GM23338 (cell line): ENCODE measurements around the gene TGM2. TPM values are rescaled to one million over a fixed set of nuclear protein-coding genes. Genes with fewer than 3 reads are reported as not detected.

Source experiments
- JUNB ChIP-seq: IDR thresholded peaks from one replicate; pipeline ENCODE4 v1.6.1; 2016; ENCODE audit warnings: antibody characterized with exemption; ENCODE audit not compliant: unreplicated experiment
- NANOG ChIP-seq: IDR thresholded peaks from 2 replicates; pipeline ENCODE4 v1.6.1; 2016; ENCODE audit warnings: antibody characterized with exemption, borderline replicate concordance
- polyA plus RNA-seq: library from polyadenylated mRNA; unstranded; fragments of >200 nt; fragmentation: Nextera tagmentation; extraction: Ambion mirVana; gene quantifications from 2 replicates; pipeline ENCODE4 v1.2.1, GENCODE V29; 2016
- total RNA-seq: library from RNA; depleted of rRNA; stranded (reverse); fragments of >200 nt; shearing (Covaris generic); gene quantifications from 2 replicates; pipeline ENCODE4 v1.2.3, GENCODE V29; 2014
- TF ChIP-seq, protein P1 (sequence below): fragments of 250-450 bp; sonication (Bioruptor Pico); IDR thresholded peaks from 2 replicates; pipeline ENCODE4 v1.5.0; 2020; ENCODE audit warnings: mild to moderate bottlenecking, moderate library complexity
- TF ChIP-seq, protein P2 (sequence below): IDR thresholded peaks from one replicate; pipeline ENCODE4 v1.6.1; 2018; ENCODE audit warnings: antibody characterized with exemption; ENCODE audit not compliant: unreplicated experiment
- TF ChIP-seq, protein P3 (sequence below): IDR thresholded peaks from 2 replicates; pipeline ENCODE4 v1.6.1; 2016; ENCODE audit warnings: antibody characterized with exemption

TGM2 gene
- total and polyA plus RNA-seq, 2 experiments from 2014 or later, result 0.45 to 1.0 TPM

DNA sequence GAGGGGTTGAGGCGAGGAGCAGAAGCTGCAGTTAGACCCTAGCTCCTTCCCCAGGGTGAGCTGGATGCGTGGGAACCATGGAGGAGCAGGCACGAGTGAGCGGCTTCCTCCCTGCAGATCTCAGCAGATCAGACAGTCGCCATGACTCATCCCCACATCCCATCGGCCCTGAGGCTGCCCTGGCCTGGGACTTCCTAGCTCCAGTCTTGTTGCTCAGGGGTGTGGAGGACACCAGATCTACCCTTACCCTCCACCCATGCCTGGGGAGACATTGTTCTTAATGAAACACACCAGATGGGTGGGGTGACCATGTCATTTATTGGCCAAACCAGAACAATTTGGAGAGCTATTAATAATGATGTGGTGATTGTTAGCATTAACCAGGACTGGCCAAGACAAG is 36.3 kb upstream of the TGM2 start (continued):
- TF ChIP-seq, protein P1, sequence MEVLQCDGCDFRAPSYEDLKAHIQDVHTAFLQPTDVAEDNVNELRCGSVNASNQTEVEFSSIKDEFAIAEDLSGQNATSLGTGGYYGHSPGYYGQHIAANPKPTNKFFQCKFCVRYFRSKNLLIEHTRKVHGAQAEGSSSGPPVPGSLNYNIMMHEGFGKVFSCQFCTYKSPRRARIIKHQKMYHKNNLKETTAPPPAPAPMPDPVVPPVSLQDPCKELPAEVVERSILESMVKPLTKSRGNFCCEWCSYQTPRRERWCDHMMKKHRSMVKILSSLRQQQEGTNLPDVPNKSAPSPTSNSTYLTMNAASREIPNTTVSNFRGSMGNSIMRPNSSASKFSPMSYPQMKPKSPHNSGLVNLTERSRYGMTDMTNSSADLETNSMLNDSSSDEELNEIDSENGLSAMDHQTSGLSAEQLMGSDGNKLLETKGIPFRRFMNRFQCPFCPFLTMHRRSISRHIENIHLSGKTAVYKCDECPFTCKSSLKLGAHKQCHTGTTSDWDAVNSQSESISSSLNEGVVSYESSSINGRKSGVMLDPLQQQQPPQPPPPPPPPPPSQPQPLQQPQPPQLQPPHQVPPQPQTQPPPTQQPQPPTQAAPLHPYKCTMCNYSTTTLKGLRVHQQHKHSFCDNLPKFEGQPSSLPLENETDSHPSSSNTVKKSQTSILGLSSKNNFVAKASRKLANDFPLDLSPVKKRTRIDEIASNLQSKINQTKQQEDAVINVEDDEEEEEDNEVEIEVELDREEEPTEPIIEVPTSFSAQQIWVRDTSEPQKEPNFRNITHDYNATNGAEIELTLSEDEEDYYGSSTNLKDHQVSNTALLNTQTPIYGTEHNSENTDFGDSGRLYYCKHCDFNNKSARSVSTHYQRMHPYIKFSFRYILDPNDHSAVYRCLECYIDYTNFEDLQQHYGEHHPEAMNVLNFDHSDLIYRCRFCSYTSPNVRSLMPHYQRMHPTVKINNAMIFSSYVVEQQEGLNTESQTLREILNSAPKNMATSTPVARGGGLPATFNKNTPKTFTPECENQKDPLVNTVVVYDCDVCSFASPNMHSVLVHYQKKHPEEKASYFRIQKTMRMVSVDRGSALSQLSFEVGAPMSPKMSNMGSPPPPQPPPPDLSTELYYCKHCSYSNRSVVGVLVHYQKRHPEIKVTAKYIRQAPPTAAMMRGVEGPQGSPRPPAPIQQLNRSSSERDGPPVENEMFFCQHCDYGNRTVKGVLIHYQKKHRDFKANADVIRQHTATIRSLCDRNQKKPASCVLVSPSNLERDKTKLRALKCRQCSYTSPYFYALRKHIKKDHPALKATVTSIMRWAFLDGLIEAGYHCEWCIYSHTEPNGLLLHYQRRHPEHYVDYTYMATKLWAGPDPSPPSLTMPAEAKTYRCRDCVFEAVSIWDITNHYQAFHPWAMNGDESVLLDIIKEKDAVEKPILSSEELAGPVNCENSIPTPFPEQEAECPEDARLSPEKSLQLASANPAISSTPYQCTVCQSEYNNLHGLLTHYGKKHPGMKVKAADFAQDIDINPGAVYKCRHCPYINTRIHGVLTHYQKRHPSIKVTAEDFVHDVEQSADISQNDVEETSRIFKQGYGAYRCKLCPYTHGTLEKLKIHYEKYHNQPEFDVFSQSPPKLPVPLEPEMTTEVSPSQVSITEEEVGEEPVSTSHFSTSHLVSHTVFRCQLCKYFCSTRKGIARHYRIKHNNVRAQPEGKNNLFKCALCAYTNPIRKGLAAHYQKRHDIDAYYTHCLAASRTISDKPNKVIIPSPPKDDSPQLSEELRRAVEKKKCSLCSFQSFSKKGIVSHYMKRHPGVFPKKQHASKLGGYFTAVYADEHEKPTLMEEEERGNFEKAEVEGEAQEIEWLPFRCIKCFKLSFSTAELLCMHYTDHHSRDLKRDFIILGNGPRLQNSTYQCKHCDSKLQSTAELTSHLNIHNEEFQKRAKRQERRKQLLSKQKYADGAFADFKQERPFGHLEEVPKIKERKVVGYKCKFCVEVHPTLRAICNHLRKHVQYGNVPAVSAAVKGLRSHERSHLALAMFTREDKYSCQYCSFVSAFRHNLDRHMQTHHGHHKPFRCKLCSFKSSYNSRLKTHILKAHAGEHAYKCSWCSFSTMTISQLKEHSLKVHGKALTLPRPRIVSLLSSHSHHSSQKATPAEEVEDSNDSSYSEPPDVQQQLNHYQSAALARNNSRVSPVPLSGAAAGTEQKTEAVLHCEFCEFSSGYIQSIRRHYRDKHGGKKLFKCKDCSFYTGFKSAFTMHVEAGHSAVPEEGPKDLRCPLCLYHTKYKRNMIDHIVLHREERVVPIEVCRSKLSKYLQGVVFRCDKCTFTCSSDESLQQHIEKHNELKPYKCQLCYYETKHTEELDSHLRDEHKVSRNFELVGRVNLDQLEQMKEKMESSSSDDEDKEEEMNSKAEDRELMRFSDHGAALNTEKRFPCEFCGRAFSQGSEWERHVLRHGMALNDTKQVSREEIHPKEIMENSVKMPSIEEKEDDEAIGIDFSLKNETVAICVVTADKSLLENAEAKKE (CRISPR knock-in tag), result no peak
- TF ChIP-seq NANOG (no peak), JUNB (no peak)
- TF ChIP-seq, protein P2, sequence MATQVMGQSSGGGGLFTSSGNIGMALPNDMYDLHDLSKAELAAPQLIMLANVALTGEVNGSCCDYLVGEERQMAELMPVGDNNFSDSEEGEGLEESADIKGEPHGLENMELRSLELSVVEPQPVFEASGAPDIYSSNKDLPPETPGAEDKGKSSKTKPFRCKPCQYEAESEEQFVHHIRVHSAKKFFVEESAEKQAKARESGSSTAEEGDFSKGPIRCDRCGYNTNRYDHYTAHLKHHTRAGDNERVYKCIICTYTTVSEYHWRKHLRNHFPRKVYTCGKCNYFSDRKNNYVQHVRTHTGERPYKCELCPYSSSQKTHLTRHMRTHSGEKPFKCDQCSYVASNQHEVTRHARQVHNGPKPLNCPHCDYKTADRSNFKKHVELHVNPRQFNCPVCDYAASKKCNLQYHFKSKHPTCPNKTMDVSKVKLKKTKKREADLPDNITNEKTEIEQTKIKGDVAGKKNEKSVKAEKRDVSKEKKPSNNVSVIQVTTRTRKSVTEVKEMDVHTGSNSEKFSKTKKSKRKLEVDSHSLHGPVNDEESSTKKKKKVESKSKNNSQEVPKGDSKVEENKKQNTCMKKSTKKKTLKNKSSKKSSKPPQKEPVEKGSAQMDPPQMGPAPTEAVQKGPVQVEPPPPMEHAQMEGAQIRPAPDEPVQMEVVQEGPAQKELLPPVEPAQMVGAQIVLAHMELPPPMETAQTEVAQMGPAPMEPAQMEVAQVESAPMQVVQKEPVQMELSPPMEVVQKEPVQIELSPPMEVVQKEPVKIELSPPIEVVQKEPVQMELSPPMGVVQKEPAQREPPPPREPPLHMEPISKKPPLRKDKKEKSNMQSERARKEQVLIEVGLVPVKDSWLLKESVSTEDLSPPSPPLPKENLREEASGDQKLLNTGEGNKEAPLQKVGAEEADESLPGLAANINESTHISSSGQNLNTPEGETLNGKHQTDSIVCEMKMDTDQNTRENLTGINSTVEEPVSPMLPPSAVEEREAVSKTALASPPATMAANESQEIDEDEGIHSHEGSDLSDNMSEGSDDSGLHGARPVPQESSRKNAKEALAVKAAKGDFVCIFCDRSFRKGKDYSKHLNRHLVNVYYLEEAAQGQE, result no peak
- TF ChIP-seq, protein P3, sequence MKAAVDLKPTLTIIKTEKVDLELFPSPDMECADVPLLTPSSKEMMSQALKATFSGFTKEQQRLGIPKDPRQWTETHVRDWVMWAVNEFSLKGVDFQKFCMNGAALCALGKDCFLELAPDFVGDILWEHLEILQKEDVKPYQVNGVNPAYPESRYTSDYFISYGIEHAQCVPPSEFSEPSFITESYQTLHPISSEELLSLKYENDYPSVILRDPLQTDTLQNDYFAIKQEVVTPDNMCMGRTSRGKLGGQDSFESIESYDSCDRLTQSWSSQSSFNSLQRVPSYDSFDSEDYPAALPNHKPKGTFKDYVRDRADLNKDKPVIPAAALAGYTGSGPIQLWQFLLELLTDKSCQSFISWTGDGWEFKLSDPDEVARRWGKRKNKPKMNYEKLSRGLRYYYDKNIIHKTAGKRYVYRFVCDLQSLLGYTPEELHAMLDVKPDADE, result no peak
